Measurements from ENCODE around the gene POLD2. TPM values are rescaled to one million over a fixed set of nuclear protein-coding genes. Genes with fewer than 3 reads are reported as not detected.

Gene POLD2
- total RNA-seq, 4 donors from 2014 or later, result 19.7 to 45.6 (median 21.0) TPM

- no peak for TF ChIP-seq CTCF (IDR thresholded peaks at IDR 0.05; ENCODE audit: low read depth)
Measured at GRCh38 chr7:44128721-44129582, 5.6 kb upstream of the POLD2 start.

GRCh38 chr7:44127161-44127560, 3.8 kb upstream of the POLD2 start:
- TF ChIP-seq CTCF (IDR thresholded peaks at IDR 0.05; ENCODE audit: low read depth), result no peak

- TF ChIP-seq CTCF (IDR thresholded peaks at IDR 0.05; ENCODE audit: low read depth), result no peak
Measured at GRCh38 chr7:44124822-44125202, 1.5 kb upstream of the POLD2 start.

GRCh38 chr7:44122529-44122928, 819 bp downstream of the POLD2 start:
- no peak for TF ChIP-seq CTCF (IDR thresholded peaks at IDR 0.05; ENCODE audit: low read depth)

GRCh38 chr7:44121761-44122420, 1.5 kb downstream of the POLD2 start:
- no peak for TF ChIP-seq CTCF (IDR thresholded peaks at IDR 0.05; ENCODE audit: low read depth)

- TF ChIP-seq CTCF (IDR thresholded peaks at IDR 0.05; ENCODE audit: low read depth), result no peak
Measured at GRCh38 chr7:44120395-44120794, 3.0 kb downstream of the POLD2 start.

GRCh38 chr7:44119829-44120380, 3.4 kb downstream of the POLD2 start:
- no peak for TF ChIP-seq CTCF (IDR thresholded peaks at IDR 0.05; ENCODE audit: low read depth)
